Neural cell (in vitro differentiated cells): ENCODE results near the gene SVEP1. TPM values are rescaled to one million over a fixed set of nuclear protein-coding genes. Genes with fewer than 3 reads are reported as not detected.

Experiments
- H2AFZ ChIP-seq: fragments of 200-600, 300-800 bp; sonication (generic), shearing (Covaris generic); 2 replicates; pipeline ENCODE4 v1.6.0; 2014; ENCODE audit warnings: low read depth, mild to moderate bottlenecking, antibody characterized with exemption, low read length, moderate library complexity
- H3F3A ChIP-seq: fragments of 200-600 bp; shearing (Covaris generic); 2 replicates; pipeline ENCODE4 v1.6.1; 2016; ENCODE audit warnings: mild to moderate bottlenecking, moderate library complexity, mixed read lengths, antibody characterized with exemption, low read length; ENCODE audit not compliant: insufficient read depth, poor library complexity, severe bottlenecking
- H3K27ac ChIP-seq: fragments of 200-600, 300-800 bp; sonication (generic), shearing (Covaris generic); 2 replicates; pipeline ENCODE4 v1.5.1; 2014; ENCODE audit warnings: mild to moderate bottlenecking, low read length, moderate library complexity
- H3K27me3 ChIP-seq: fragments of 300-800, 200-600 bp; sonication (generic), shearing (Covaris generic); 2 replicates; pipeline ENCODE4 v1.6.0; 2014; ENCODE audit warnings: mild to moderate bottlenecking, low read depth, low read length, moderate library complexity; ENCODE audit not compliant: insufficient read depth
- H3K36me3 ChIP-seq: fragments of 300-800, 200-600 bp; sonication (generic), shearing (Covaris generic); 2 replicates; pipeline ENCODE4 v1.5.1; 2014; ENCODE audit warnings: mild to moderate bottlenecking, antibody characterized with exemption, low read length, moderate library complexity; ENCODE audit not compliant: insufficient read depth
- H3K4me2 ChIP-seq: fragments of 300-800, 200-600 bp; sonication (generic), shearing (Covaris generic); 2 replicates; pipeline ENCODE4 v1.6.0; 2014; ENCODE audit warnings: mild to moderate bottlenecking, low read length
- H3K4me3 ChIP-seq: fragments of 300-800, 200-600 bp; sonication (generic), shearing (Covaris generic); 2 replicates; pipeline ENCODE4 v1.5.1; 2014; ENCODE audit warnings: mild to moderate bottlenecking, low read length, moderate library complexity
- H3K79me2 ChIP-seq: fragments of 200-600 bp; shearing (Covaris generic); replicated peaks from 2 replicates; pipeline ENCODE4 v1.6.0; 2014; ENCODE audit warnings: mild to moderate bottlenecking, low read length, moderate library complexity; ENCODE audit not compliant: insufficient read depth
- H3K9ac ChIP-seq: fragments of 300-800, 200-600 bp; sonication (generic), shearing (Covaris generic); 2 replicates; pipeline ENCODE4 v1.6.1; 2016; ENCODE audit warnings: mild to moderate bottlenecking, low read length, mixed read lengths
- H3K9me2 ChIP-seq: fragments of 200-600 bp; shearing (Covaris generic); 2 replicates; pipeline ENCODE4 v1.6.1; 2016; ENCODE audit warnings: mild to moderate bottlenecking, low read length, mixed read lengths; ENCODE audit not compliant: insufficient read depth
- H3K9me3 ChIP-seq: fragments of 200-600, 300-800 bp; sonication (generic), shearing (Covaris generic); 2 replicates; pipeline ENCODE4 v1.6.1; 2016; ENCODE audit warnings: mild to moderate bottlenecking, mixed run types, low read length, moderate library complexity, mixed read lengths
- H4K20me1 ChIP-seq: fragments of 200-600 bp; shearing (Covaris generic); 2 replicates; pipeline ENCODE4 v1.6.1; 2016; ENCODE audit warnings: mild to moderate bottlenecking, mixed run types; ENCODE audit not compliant: insufficient read depth
- CTCF ChIP-seq: fragments of 450-650 bp; IDR thresholded peaks from 2 replicates; pipeline ENCODE4 v1.5.1; 2014; ENCODE audit warnings: antibody characterized with exemption, mild to moderate bottlenecking, moderate library complexity; ENCODE audit not compliant: poor library complexity, severe bottlenecking
- EP300 ChIP-seq: fragments of 450-650 bp; conservative IDR thresholded peaks from 2 replicates; pipeline ENCODE4 v1.6.1; 2014; ENCODE audit warnings: antibody characterized with exemption, mild to moderate bottlenecking, moderate library complexity; ENCODE audit not compliant: poor library complexity, severe bottlenecking
- EZH2 ChIP-seq: fragments of 200-600, 300-800 bp; shearing (Covaris generic), sonication (generic); IDR thresholded peaks from 2 replicates; pipeline ENCODE4 v1.6.1; 2014; ENCODE audit warnings: antibody characterized with exemption, low read length, borderline replicate concordance, mild to moderate bottlenecking; ENCODE audit not compliant: insufficient read depth, poor library complexity, severe bottlenecking
- MXI1 ChIP-seq: fragments of 450-650 bp; conservative IDR thresholded peaks from 2 replicates; pipeline ENCODE4 v1.6.1; 2014; ENCODE audit warnings: antibody characterized with exemption, mild to moderate bottlenecking; ENCODE audit not compliant: poor library complexity, severe bottlenecking
- POLR2AphosphoS5 ChIP-seq: IDR thresholded peaks from 2 replicates; pipeline ENCODE4 v1.6.1; 2012
- RAD21 ChIP-seq: fragments of 450-650 bp; conservative IDR thresholded peaks from 2 replicates; pipeline ENCODE4 v1.6.1; 2014; ENCODE audit warnings: antibody characterized with exemption, mild to moderate bottlenecking, moderate library complexity
- REST ChIP-seq: IDR thresholded peaks from 2 replicates; pipeline ENCODE4 v1.6.1; 2012; ENCODE audit warnings: borderline replicate concordance
- SMC3 ChIP-seq: fragments of 450-650 bp; conservative IDR thresholded peaks from 2 replicates; pipeline ENCODE4 v1.6.1; 2014; ENCODE audit warnings: antibody characterized with exemption, mild to moderate bottlenecking, moderate library complexity; ENCODE audit not compliant: poor library complexity
- TAF1 ChIP-seq: IDR thresholded peaks from 2 replicates; pipeline ENCODE4 v1.6.1; 2012; ENCODE audit warnings: low read depth
- polyA plus RNA-seq: library from polyadenylated mRNA; depleted of rRNA; stranded (reverse); fragments of >200 nt; gene quantifications from 2 replicates; pipeline ENCODE4 v1.2.3, GENCODE V29; 2014

The SVEP1 gene
- polyA plus RNA-seq, 1 donor from 2014 or later, result 0.10 TPM

GRCh38 chr9:110578575-110579033 lies 937 bp downstream of the SVEP1 start:
- H3K27ac ChIP-seq, result no peak overlapping the region

GRCh38 chr9:110575945-110576344 lies 3.6 kb downstream of the SVEP1 start:
- H3K36me3 ChIP-seq, result no peaks in the 10 kb centered on the region
- no peaks in the 10 kb centered on the region for H4K20me1 ChIP-seq
- H3K4me2 ChIP-seq, result no peak overlapping the region
- H3F3A ChIP-seq, result no peaks in the 10 kb centered on the region
- H3K9me2 ChIP-seq, result no peaks in the 10 kb centered on the region
- H3K27ac ChIP-seq, result no peak overlapping the region
- peaks cover 33% of the 10 kb centered on the region for H3K27me3 ChIP-seq
- H3K9me3 ChIP-seq, result no peaks in the 10 kb centered on the region
- H3K9ac ChIP-seq, result no peak overlapping the region
- H2AFZ ChIP-seq, result no peak overlapping the region
- no peak overlapping the region for H3K4me3 ChIP-seq
- no peaks in the 10 kb centered on the region for H3K79me2 ChIP-seq
- TF ChIP-seq TAF1 (no peak), REST (no peak), MXI1 (no peak), SMC3 (no peak), RAD21 (no peak), EP300 (no peak), EZH2 (no peak), POLR2AphosphoS5 (no peak)

More at GRCh38 chr9:110578575-110579033, 937 bp downstream of the SVEP1 start:
- Histone ChIP-seq H3K4me2 (peak overlapping the region; percentile 92), H3K9me2 (no peaks in the 10 kb centered on the region), H4K20me1 (no peaks in the 10 kb centered on the region), H2AFZ (no peak overlapping the region), H3K27me3 (peaks cover 37% of the 10 kb centered on the region), H3K79me2 (no peaks in the 10 kb centered on the region), H3F3A (no peaks in the 10 kb centered on the region), H3K9ac (peak overlapping the region; percentile 51), H3K4me3 (peak overlapping the region; percentile 83), H3K9me3 (no peaks in the 10 kb centered on the region), H3K36me3 (no peaks in the 10 kb centered on the region)
- TF ChIP-seq EP300 (no peak), CTCF (no peak), SMC3 (no peak), MXI1 (no peak), RAD21 (no peak), POLR2AphosphoS5 (no peak), EZH2 (no peak), REST (no peak)
